Measurements from ENCODE around the gene GARS1.

DNA sequence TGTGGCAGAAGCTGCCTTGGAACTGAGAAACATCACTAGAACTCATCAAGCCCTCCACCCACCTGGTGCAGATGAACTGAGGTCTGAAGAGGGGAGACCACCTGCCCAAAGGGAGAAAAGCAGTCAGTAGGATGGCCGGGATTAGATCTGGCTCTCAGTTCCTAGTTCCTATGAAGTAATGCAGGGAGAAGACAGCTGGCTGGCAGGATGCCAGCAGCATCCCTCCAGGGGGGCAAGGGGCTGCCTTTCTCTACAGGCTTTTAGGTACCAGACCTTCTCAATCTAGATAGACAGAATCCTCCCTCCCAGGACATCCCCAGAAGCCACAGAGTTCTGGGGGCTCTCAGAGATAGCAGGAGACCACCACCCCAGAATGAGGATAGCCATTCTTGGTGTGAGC, 79.7 kb downstream of the GARS1 start:
- TF ChIP-seq, protein P1, sequence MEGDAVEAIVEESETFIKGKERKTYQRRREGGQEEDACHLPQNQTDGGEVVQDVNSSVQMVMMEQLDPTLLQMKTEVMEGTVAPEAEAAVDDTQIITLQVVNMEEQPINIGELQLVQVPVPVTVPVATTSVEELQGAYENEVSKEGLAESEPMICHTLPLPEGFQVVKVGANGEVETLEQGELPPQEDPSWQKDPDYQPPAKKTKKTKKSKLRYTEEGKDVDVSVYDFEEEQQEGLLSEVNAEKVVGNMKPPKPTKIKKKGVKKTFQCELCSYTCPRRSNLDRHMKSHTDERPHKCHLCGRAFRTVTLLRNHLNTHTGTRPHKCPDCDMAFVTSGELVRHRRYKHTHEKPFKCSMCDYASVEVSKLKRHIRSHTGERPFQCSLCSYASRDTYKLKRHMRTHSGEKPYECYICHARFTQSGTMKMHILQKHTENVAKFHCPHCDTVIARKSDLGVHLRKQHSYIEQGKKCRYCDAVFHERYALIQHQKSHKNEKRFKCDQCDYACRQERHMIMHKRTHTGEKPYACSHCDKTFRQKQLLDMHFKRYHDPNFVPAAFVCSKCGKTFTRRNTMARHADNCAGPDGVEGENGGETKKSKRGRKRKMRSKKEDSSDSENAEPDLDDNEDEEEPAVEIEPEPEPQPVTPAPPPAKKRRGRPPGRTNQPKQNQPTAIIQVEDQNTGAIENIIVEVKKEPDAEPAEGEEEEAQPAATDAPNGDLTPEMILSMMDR (IDR thresholded peaks at IDR 0.05; ENCODE audit: low read depth, low read length, poor library complexity, severe bottlenecking) = no peak
- TF ChIP-seq EZH2phosphoT487 (IDR thresholded peaks at IDR 0.05; ENCODE audit: borderline replicate concordance, low read length) = no peak

Data from DOHH2 (cell line).